Cardiac muscle cell (in vitro differentiated cells and primary cell): ENCODE data around the gene PPP1R14D. TPM values are rescaled to one million over a fixed set of nuclear protein-coding genes. Genes with fewer than 3 reads are reported as not detected.
A peak's percentile ranks its signal among the peaks of the same experiment; 100 is the strongest.

ENCODE experiments used
- DNase-seq, 2 donors: peaks; one replicate each; pipeline versions ENCODE4 v3.0.0 to v3.0.0-alpha.2; 2010 to 2017; ENCODE audit warnings: low read depth in 1 of 2, low spot score in 1 of 2
- H3K27ac ChIP-seq: fragments of 200-600 bp; sonication (generic); 2 replicates; pipeline ENCODE4 v1.5.1; 2016
- H3K27me3 ChIP-seq: fragments of 200-600 bp; sonication (generic); 2 replicates; pipeline ENCODE4 v1.6.0; 2016; ENCODE audit warnings: control low read depth
- H3K36me3 ChIP-seq: fragments of 200-600 bp; sonication (generic); 2 replicates; pipeline ENCODE4 v1.5.1; 2016; ENCODE audit warnings: control low read depth
- H3K4me1 ChIP-seq: fragments of 200-600 bp; sonication (generic); 2 replicates; pipeline ENCODE4 v1.8.1; 2017; ENCODE audit warnings: low read depth, mild to moderate bottlenecking, mixed run types
- H3K4me3 ChIP-seq: fragments of 200-600 bp; sonication (generic); 2 replicates; pipeline ENCODE4 v1.5.1; 2016; ENCODE audit warnings: mild to moderate bottlenecking
- H3K9me3 ChIP-seq: fragments of 200-600 bp; sonication (generic); 2 replicates; pipeline ENCODE4 v1.5.1; 2017; ENCODE audit warnings: low read depth, mild to moderate bottlenecking, control low read depth
- polyA plus RNA-seq: library from polyadenylated mRNA; unstranded; fragments of >200 nt; fragmentation: Nextera tagmentation; extraction: Ambion mirVana; gene quantifications from 2 replicates; pipeline ENCODE4 v1.2.1, GENCODE V29; 2016
- total RNA-seq: library from RNA; depleted of rRNA; stranded (reverse); fragments of >200 nt; gene quantifications from 2 replicates; pipeline ENCODE4 v1.2.3, GENCODE V29; 2016
- TF ChIP-seq, protein P1 (sequence below): IDR thresholded peaks from 2 replicates; pipeline ENCODE4 v1.5.1; 2012; ENCODE audit warnings: low read depth, mild to moderate bottlenecking, low read length

PPP1R14D gene
- total and polyA plus RNA-seq, 2 experiments from 2014 or later, result not detected

DNA sequence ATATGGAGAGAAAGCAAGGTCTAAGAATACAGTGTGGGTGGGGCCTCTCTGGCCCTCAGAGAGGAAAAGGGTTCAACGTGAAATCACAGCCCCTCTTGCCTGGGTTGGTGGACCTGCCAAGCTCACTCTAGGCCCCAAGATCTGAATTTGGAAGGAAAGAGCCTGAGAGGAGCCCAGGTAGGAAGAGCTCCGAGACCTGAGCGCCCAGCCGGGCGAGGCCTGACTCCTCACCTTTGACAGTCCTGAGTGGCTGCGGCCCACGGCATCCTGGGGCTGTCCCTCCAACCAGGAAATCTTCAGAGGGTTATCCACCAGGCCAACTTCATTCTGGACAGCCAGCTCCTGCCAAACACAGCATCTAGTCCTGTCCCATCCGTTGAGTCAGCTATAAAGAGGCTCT is 55.0 kb downstream of the PPP1R14D start:
- Histone ChIP-seq H3K27ac (no peak overlapping the region), H3K4me1 (no peaks in the 10 kb centered on the region), H3K4me3 (no peak overlapping the region), H3K9me3 (no peaks in the 10 kb centered on the region), H3K36me3 (peaks cover 2% of the 10 kb centered on the region), H3K27me3 (no peaks in the 10 kb centered on the region)
- no peak for DNase-seq
- TF ChIP-seq, protein P1, sequence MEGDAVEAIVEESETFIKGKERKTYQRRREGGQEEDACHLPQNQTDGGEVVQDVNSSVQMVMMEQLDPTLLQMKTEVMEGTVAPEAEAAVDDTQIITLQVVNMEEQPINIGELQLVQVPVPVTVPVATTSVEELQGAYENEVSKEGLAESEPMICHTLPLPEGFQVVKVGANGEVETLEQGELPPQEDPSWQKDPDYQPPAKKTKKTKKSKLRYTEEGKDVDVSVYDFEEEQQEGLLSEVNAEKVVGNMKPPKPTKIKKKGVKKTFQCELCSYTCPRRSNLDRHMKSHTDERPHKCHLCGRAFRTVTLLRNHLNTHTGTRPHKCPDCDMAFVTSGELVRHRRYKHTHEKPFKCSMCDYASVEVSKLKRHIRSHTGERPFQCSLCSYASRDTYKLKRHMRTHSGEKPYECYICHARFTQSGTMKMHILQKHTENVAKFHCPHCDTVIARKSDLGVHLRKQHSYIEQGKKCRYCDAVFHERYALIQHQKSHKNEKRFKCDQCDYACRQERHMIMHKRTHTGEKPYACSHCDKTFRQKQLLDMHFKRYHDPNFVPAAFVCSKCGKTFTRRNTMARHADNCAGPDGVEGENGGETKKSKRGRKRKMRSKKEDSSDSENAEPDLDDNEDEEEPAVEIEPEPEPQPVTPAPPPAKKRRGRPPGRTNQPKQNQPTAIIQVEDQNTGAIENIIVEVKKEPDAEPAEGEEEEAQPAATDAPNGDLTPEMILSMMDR, result no peak

DNA sequence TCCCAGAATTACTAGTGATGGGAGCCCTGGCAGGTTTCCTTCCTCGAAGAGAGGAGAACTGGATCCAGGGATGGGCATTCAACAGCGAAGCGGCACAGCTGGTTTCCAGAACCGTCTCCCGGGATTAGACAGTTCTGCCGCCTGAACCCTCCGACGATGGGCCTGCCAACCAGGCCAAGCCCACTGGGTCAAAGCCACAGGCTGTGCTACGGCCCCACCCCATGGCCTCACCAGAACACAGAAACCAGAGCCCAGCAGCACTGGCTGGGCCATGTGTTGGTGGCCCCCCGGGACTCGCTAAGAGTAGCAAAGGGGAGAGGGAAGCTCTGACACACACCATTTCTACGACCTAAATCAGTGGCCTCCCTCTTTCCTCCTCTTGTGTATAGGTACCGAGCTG is 56.5 kb downstream of the PPP1R14D start:
- H3K36me3 ChIP-seq, result no peaks in the 10 kb centered on the region
- no peaks in the 10 kb centered on the region for H3K4me1 ChIP-seq
- no peaks in the 10 kb centered on the region for H3K27me3 ChIP-seq
- no peak overlapping the region for H3K27ac ChIP-seq
- DNase-seq, result no peak
- TF ChIP-seq, protein P1, result no peak
- H3K9me3 ChIP-seq, result no peaks in the 10 kb centered on the region
- no peak overlapping the region for H3K4me3 ChIP-seq

DNA sequence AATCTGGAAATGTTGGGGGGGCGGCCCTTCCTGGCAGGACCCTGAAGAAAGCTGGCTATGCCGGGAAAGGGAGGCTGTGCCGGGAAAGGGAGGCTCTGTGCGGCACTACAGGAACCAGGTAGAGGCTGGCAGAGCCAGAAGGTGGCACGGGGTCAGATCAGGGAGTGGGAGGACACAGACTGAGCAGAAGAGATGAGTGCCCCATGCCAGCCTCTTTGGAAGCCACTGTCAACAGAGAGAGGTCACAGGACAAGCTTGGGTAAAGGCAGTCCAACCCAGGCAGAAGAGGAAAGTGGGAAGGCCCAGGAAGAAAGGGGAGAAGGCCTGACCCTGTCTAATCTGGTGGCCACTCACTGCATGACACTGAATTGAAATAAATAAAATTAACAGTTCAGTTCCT is 57.3 kb downstream of the PPP1R14D start:
- no peak for DNase-seq

DNA sequence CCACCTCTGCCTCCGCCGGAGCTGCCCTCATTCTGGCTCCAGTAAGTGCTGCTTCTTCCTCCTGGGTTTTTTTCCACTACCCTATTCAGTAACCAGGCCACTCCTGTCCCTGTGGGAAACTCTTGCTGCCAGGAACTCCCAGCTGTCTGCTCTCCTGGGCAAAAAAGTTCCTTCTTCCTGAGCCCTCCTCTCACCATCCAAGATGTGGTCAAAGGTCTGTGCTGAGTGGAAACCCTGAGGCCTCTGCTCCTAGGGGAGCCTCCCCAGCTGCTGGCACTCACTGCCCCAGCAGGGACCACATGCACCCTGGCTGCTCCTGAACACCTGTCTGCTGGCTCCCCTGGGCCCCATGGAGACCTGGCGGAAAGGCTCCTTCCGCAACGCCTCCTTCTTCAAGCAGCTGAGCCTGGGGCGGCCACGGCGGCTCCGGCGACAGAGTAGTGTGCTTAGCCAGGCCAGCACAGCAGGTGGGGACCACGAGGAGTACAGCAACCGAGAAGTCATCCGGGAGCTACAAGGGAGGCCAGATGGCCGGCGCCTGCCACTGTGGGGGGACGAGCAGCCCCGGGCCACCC is 58.3 kb downstream of the PPP1R14D start:
- no peak for DNase-seq
- H3K9me3 ChIP-seq, result no peaks in the 10 kb centered on the region
- H3K36me3 ChIP-seq, result no peaks in the 10 kb centered on the region
- H3K4me1 ChIP-seq, result no peaks in the 10 kb centered on the region
- H3K27me3 ChIP-seq, result no peaks in the 10 kb centered on the region
- TF ChIP-seq, protein P1, result no peak
- H3K4me3 ChIP-seq, result no peak overlapping the region
- no peak overlapping the region for H3K27ac ChIP-seq

More for the DNA sequence above, 57.3 kb downstream of the PPP1R14D start:
- H3K4me1 ChIP-seq, result no peaks in the 10 kb centered on the region
- H3K27me3 ChIP-seq, result no peaks in the 10 kb centered on the region
- TF ChIP-seq, protein P1, result no peak
- no peaks in the 10 kb centered on the region for H3K36me3 ChIP-seq
- no peaks in the 10 kb centered on the region for H3K9me3 ChIP-seq
- no peak overlapping the region for H3K4me3 ChIP-seq
- H3K27ac ChIP-seq, result no peak overlapping the region

DNA sequence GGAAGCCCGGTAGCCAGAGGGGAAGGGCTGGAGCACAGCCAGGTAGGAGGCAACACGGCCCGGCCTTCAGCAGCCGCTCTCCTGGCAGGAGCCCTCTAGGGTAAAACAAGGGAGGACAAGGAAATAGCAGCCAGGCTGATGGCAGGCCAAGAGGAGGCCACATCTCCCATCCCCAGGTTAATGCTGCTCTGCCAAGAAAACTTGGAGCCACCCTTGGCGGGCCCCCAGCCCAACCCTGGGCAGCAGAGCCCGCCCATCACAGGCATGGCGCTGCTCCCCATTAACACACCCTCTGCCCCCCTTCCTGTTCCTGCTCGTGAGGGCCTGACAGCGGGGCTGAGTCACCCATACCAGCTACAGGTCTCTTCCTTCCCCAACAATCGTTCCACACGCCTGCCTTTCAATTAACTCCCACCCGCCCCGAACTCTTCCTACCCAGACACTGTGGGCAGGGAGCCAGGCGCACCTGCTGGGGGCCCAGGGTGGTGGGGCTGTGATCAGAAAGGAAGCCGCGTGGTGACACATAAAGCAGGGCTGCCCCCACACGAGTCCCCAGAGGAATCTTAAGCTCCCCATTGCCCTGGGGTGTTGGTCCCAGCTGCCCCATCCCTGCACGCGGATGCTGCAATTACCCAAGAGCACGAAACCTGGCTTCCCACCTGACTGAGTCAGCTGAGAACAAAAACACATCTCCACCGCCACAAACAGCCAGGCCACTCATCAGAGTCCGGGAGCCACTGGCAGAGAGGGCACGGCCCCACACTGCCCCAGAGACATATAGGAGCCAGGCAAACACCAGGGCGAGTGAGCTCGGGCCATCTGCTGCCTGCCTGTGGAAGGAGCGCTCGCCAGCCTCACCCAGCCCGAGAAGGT is 59.0 kb downstream of the PPP1R14D start, which contains the start of gene C15orf62:
Gene C15orf62, plus strand, starts transcription at position 707 of the 873 bp plus-strand sequence. CDS start 516 bp downstream, outside the sequence.
- Histone ChIP-seq H3K27ac (no peak within 1 kb of the TSS), H3K4me1 (no peaks in the 10 kb centered on the region), H3K36me3 (no peaks in the 10 kb centered on the region), H3K27me3 (no peaks in the 10 kb centered on the region), H3K9me3 (no peaks in the 10 kb centered on the region), H3K4me3 (no peak within 1 kb of the TSS)
- DNase-seq, result peak in 1 of 2 donors; percentile 34
- TF ChIP-seq, protein P1, result no peak
